ENCODE data around the gene GTSE1.

- TF ChIP-seq CTCF (IDR thresholded peaks at IDR 0.05), result no peak
- TF ChIP-seq RCOR1 (IDR thresholded peaks at IDR 0.05; ENCODE audit: low read depth, low read length), result no peak
- no peak for TF ChIP-seq MAFK (IDR thresholded peaks at IDR 0.05; ENCODE audit: partially characterized antibody)
- TF ChIP-seq CHD2 (IDR thresholded peaks at IDR 0.05; ENCODE audit: low read length, partially characterized antibody), result no peak
Observed at GRCh38 chr22:46370584-46371291, 74.1 kb downstream of the GTSE1 start.
